Testis (tissue), 3 donors: ENCODE results near the gene CPLX4. TPM values are rescaled to one million over a fixed set of nuclear protein-coding genes. Genes with fewer than 3 reads are reported as not detected.

Experiments
- DNase-seq: peaks from one replicate; pipeline ENCODE4 v3.0.0-alpha.2; 2019
- H3K27ac ChIP-seq, 2 donors: fragments of 200-600 bp; sonication (generic); one replicate each; pipeline ENCODE4 v1.5.1; 2019
- H3K27me3 ChIP-seq: fragments of 200-600 bp; sonication (generic); one replicate; pipeline ENCODE4 v1.5.1; 2019
- H3K36me3 ChIP-seq: fragments of 200-600 bp; sonication (generic); one replicate; pipeline ENCODE4 v1.5.1; 2017; ENCODE audit warnings: low read depth; ENCODE audit errors: missing control alignments
- H3K4me1 ChIP-seq: fragments of 200-600 bp; sonication (generic); one replicate; pipeline ENCODE4 v1.5.1; 2019
- H3K4me3 ChIP-seq, 2 donors: fragments of 200-600 bp; sonication (generic); one replicate each; pipeline ENCODE4 v1.5.1; 2017 to 2019
- H3K9me3 ChIP-seq: fragments of 200-600 bp; sonication (generic); one replicate; pipeline ENCODE4 v1.5.1; 2017
- CTCF ChIP-seq, 3 experiments: fragments of 450-650 bp in 2 of 3; fragments of 200-600 bp in 1 of 3; sonication (generic) in 1 of 3; IDR thresholded peaks; one replicate each; pipeline ENCODE4 v1.5.1; 2016 to 2019; ENCODE audit warnings: antibody characterized with exemption in 3 of 3, mild to moderate bottlenecking in 2 of 3, moderate library complexity in 1 of 3
- POLR2A ChIP-seq: fragments of 450-650 bp; IDR thresholded peaks from one replicate; pipeline ENCODE4 v1.6.1; 2017; ENCODE audit warnings: antibody characterized with exemption, mild to moderate bottlenecking, moderate library complexity
- WGBS, 2 donors: methylation state at CpG; one replicate each; pipeline ENCODE4 v1.1.5; 2018; 5-methylcytosine and 5-hydroxymethylcytosine counted together
- intact Hi-C: fragments of 100-400 bp; cut with DNase I; formaldehyde crosslinking; loops from one replicate; pipeline ENCODE4 v1.15.1; 2023; ENCODE audit warnings: low total_unique reads
- polyA plus RNA-seq: library from polyadenylated mRNA; stranded (reverse); fragments of 350-450 nt; fragmentation: Illumina TruSeq; extraction: RNeasy Lipid Tissue Mini Kit (QIAGEN cat#74804); gene quantifications from one replicate; pipeline ENCODE4 v1.2.3, GENCODE V29; 2014; ENCODE audit warnings: low read depth, low replicate concordance; ENCODE audit not compliant: insufficient read depth
- total RNA-seq, 2 donors: library from RNA; depleted of rRNA; stranded (reverse); fragments of >200 nt; gene quantifications; one replicate each; pipeline ENCODE4 v1.2.3, GENCODE V29; 2016

Gene CPLX4
- total and polyA plus RNA-seq, 3 donors from 2014 or later, result 0.26 to 0.55 (median 0.31) TPM

DNA sequence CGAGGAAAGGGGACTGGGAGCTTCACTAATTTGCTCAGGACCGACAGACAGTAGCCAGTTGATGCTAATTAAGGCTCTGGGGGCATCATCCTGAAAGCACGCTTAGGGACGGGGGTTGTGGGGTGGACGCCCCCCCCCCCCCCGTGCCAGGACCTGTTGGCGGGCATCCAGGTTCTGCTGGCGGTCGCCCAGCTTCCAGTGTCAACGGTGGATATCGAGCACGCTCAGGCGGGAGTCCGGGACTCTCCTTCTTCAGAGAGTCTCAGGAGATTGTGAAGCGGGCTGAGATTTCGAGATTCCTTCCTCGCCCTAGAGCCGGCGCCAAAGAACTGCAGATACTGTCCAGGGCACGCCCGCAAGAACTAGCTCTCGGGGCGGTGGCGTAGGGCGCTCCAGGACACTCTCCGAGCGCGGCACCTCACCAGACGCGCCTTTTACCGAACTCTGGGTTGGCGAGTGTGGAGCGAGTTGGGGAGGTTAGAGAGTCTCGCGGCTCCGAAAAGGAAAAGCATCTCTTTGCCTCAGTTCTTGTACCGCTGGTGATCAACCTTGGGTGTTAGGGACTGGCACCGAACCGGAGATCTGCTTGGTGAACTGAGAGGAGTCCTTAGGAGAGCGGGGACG, 50.8 kb downstream of the CPLX4 start:
- H3K27me3 ChIP-seq, result peaks cover 4% of the 10 kb centered on the region
- H3K4me3 ChIP-seq, result no peak overlapping the region
- no peak for DNase-seq

GRCh38 chr18:59266886-59267502, 51.5 kb downstream of the CPLX4 start:
- Histone ChIP-seq H3K36me3 (no peaks in the 10 kb centered on the region), H3K27ac (no peak overlapping the region), H3K4me3 (no peak overlapping the region), H3K9me3 (no peaks in the 10 kb centered on the region), H3K27me3 (peaks cover 4% of the 10 kb centered on the region), H3K4me1 (peaks cover 7% of the 10 kb centered on the region)
- TF ChIP-seq CTCF (IDR thresholded peaks at IDR 0.05) (no peak), POLR2A (no peak)
- DNase-seq, result no peak
- WGBS, 2 donors, result 8 to 9% methylated on average over 10 of the region's 10 CpGs
- intact Hi-C loops, result no loop called here

More for the DNA sequence above, 50.8 kb downstream of the CPLX4 start:
- peaks cover 7% of the 10 kb centered on the region for H3K4me1 ChIP-seq
- no peaks in the 10 kb centered on the region for H3K36me3 ChIP-seq
- WGBS, 2 donors, result 1 to 2% methylated on average over 8 to 40 of the region's 41 CpGs
- no peak overlapping the region for H3K27ac ChIP-seq
- intact Hi-C loops, result no loop called here
- no peaks in the 10 kb centered on the region for H3K9me3 ChIP-seq
- TF ChIP-seq CTCF (IDR thresholded peaks at IDR 0.05) (no peak), POLR2A (no peak)

DNA sequence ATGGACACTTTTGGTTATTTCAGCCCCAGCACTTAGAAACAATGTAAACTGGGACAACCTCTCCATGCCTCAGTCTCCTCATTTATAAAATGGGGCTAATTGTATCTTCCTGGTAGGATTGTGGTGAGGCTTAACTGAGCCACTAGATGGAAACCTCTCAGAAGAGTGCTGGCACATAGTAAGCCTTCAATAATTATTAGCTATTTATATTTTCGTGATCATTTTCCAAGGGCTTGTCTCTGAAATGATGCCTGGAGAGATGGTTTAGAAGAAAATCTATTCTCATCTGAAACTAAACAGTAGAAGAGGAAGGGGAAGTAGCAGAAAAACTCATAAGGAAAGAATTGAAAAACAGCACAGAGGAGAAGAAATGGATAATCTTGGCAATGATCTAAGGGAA, 52.0 kb downstream of the CPLX4 start:
- 14 to 18% methylated on average over 1 of the region's 1 CpG for WGBS, 2 donors
- no peak overlapping the region for H3K4me3 ChIP-seq
- H3K27ac ChIP-seq, result no peak overlapping the region
- no peaks in the 10 kb centered on the region for H3K36me3 ChIP-seq
- peaks cover 7% of the 10 kb centered on the region for H3K4me1 ChIP-seq
- H3K27me3 ChIP-seq, result peaks cover 4% of the 10 kb centered on the region
- no peak for DNase-seq
- H3K9me3 ChIP-seq, result no peaks in the 10 kb centered on the region
- intact Hi-C loops, result no loop called here
- TF ChIP-seq CTCF (IDR thresholded peaks at IDR 0.05), result no peak
- TF ChIP-seq POLR2A, result no peak

GRCh38 chr18:59265974-59266369, 52.5 kb downstream of the CPLX4 start:
- TF ChIP-seq CTCF (IDR thresholded peaks at IDR 0.05) (no peak), POLR2A (no peak)
- Histone ChIP-seq H3K4me3 (no peak overlapping the region), H3K9me3 (no peaks in the 10 kb centered on the region), H3K27ac (no peak overlapping the region), H3K36me3 (no peaks in the 10 kb centered on the region), H3K27me3 (peaks cover 4% of the 10 kb centered on the region), H3K4me1 (peaks cover 7% of the 10 kb centered on the region)
- DNase-seq, result no peak
- intact Hi-C loops, result no loop called here
- WGBS, 2 donors, result 5 to 8% methylated on average over 8 to 12 of the region's 12 CpGs
